Measurements from ENCODE around the gene RSL1D1. TPM values are rescaled to one million over a fixed set of nuclear protein-coding genes. Genes with fewer than 3 reads are reported as not detected.

The RSL1D1 gene
- total RNA-seq: 100 to 1,000 TPM; 267 to 360 TPM

DNA sequence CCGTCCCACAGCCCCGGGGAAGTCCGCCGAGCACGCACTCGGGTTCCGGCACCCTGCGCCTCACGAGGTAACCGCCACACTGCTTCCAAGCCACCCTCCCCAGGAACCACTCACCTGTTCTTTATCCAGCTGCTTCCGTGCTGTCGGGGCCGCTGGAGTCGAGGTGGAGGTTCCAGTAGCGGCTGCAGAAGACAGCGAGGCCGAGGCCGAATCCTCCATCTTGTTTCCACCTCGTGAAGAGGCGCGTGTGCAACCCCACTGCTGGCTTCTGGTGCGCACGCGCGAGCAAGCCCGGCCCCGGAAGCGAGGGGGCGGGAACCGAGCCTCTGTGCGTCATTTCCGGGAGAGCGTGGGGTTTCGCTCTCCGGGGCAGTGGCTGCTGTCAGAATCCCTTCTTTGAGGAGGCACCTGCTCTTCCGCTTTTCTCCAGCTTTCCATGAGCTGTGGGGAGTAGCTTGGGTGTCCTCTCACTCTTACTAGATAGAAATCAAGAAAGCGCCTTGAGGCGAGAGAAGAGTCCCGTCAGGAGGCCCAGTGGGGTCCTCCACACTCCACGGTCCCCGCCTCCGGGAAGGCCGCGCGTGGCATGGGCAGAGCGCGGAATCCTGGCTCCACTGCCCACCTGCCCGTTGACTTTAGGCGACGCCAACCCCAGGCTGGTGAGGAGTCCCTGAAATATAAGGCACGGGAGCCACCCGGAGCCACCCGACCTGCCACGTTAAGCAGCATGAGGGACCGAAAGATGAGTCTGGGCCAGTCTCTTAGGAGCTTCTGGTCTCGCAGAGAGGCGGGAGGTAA lies at the start of gene RSL1D1:
Gene RSL1D1, minus strand, starts transcription at position 249 of the 798 bp plus-strand sequence. Its CDS starts 30 bp downstream, at position 219.
- H3K9me3 Mint-ChIP-seq: no peaks in the 10 kb centered on the region
- DNase-seq (peak; percentile 92 to 96), ATAC-seq (replicated peaks in 1 of 2) (peak; percentile 91 to 94)
- H3K36me3 Mint-ChIP-seq (ENCODE audit: insufficient read depth in 2 of 2): peaks cover 9 to 30% of the 10 kb centered on the region in 2 donors
- peak within 1 kb of the TSS; percentile 92 for H3K27ac Mint-ChIP-seq
- H3K4me1 Mint-ChIP-seq (ENCODE audit: low read depth): peaks cover 74% of the 10 kb centered on the region
- peak within 1 kb of the TSS; percentile 100 for H3K4me3 Mint-ChIP-seq
- H3K27me3 Mint-ChIP-seq (ENCODE audit: low read depth): no peaks in the 10 kb centered on the region

DNA sequence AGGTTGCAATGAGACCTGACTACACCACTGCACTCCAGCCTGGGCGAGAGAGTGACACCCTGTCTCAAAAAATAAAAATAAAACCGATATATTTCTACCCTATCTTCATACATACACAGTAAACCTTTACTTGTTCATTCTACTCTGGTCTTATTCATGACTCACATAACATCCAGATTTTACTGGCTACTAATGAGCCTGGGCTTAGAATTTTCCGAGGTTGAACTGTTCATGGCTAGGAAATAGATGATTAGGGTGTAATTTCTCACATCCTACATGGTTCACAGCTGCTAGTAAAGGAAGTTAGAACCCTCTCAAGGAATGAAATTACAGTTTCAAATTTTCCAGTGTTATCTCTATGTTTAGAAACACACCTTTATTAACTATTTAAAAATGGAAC lies 49.7 kb upstream of the RSL1D1 start:
- H3K27ac Mint-ChIP-seq: peak overlapping the region; percentile 87
- DNase-seq: no peak
- no peaks in the 10 kb centered on the region for H3K9me3 Mint-ChIP-seq
- peak overlapping the region in 1 of 2 donors; percentile 25 for H3K4me3 Mint-ChIP-seq
- no peaks in the 10 kb centered on the region for H3K27me3 Mint-ChIP-seq (ENCODE audit: low read depth)
- H3K4me1 Mint-ChIP-seq (ENCODE audit: low read depth): peaks cover 44% of the 10 kb centered on the region
- peaks cover 3 to 7% of the 10 kb centered on the region in 2 donors for H3K36me3 Mint-ChIP-seq (ENCODE audit: insufficient read depth in 2 of 2)
- ATAC-seq (replicated peaks in 1 of 2): peak; percentile 31 to 58

DNA sequence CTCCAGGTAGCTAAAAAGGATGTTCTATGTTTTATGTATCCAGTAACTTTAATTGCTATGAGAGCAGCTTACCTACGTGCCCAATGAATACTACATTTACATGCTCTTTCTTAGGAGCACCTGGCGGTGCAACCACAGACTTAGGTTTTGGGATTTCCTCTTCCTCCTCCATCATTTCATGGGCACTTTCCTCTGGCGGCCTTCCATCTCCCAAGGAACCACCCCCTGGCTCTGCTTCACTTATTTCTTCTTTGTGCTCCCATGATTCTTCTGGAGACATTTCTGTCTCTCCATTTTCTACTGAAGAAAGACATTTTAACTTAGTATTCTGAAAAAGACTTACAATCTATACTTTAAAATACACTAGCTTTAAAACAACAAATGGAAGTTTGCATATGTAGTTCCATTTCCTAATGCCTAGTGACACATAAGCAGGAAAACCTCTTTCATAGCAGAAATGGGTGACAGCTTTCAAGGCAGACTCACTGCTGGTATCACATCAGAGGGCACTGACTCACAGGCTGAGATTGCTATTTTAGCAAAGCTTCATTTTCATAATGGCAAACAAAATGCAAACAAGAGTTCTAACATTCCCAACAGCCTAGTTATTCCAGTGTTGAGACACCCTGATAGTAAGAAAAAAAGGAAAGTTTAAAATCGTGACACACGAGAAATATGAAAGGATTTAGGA lies 45.3 kb upstream of the RSL1D1 start:
- peak in 1 of 2 donors; percentile 69 for ATAC-seq (replicated peaks in 1 of 2)
- Mint-ChIP-seq H3K36me3 (ENCODE audit: insufficient read depth in 2 of 2) (peaks cover 0 to 12% of the 10 kb centered on the region in 2 donors), H3K4me1 (ENCODE audit: low read depth) (peaks cover 42% of the 10 kb centered on the region), H3K9me3 (no peaks in the 10 kb centered on the region), H3K27me3 (ENCODE audit: low read depth) (no peaks in the 10 kb centered on the region), H3K4me3 (peak overlapping the region in 1 of 2 donors; percentile 1), H3K27ac (peak overlapping the region; percentile 83)
- DNase-seq: no peak

DNA sequence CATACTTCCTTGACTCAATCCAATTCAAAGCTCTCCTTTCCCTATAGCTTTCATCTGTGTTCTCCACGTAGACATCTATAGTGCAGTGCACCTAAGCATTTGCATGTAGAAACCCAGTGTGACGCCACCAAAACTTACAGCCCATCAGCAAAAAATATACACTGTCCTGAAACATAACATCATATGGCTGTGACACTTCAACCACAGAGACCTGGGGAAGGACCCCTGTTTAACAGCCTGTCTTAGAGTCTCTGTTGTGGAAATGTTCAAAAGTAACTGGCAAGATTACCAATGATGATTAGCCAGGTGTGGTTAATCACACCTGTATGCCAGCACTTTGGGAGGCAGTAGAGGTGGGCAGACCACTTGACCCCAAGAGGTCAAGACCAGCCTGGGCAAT lies 42.2 kb upstream of the RSL1D1 start:
- H3K4me3 Mint-ChIP-seq: no peak overlapping the region
- H3K27me3 Mint-ChIP-seq (ENCODE audit: low read depth): no peaks in the 10 kb centered on the region
- no peak for DNase-seq
- peaks cover 0 to 18% of the 10 kb centered on the region in 2 donors for H3K36me3 Mint-ChIP-seq (ENCODE audit: insufficient read depth in 2 of 2)
- no peaks in the 10 kb centered on the region for H3K9me3 Mint-ChIP-seq
- peaks cover 20% of the 10 kb centered on the region for H3K4me1 Mint-ChIP-seq (ENCODE audit: low read depth)
- H3K27ac Mint-ChIP-seq: no peak overlapping the region
- ATAC-seq (replicated peaks in 1 of 2): no peak

DNA sequence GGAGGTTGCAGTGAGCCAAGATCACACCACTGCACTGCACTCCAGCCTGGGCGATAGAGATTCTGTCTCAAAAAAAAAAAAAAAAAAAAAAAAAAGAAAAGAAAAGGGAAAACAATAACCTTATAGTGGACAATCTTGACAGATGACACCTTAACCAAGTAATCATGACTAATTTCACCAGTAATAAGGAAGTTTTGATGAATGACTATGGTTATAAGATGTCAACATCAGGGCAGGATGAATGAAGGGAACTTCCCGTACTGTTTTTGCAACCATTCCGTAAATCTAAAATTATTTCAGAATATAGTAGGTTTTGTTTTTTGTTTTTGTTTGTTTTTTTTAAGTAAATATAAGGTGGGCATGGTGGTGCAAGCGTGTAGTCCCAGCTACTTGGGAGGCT lies 41.4 kb upstream of the RSL1D1 start:
- no peak overlapping the region for H3K4me3 Mint-ChIP-seq
- no peak overlapping the region for H3K27ac Mint-ChIP-seq
- H3K36me3 Mint-ChIP-seq (ENCODE audit: insufficient read depth in 2 of 2): peaks cover 0 to 24% of the 10 kb centered on the region in 2 donors
- H3K27me3 Mint-ChIP-seq (ENCODE audit: low read depth): no peaks in the 10 kb centered on the region
- no peaks in the 10 kb centered on the region for H3K9me3 Mint-ChIP-seq
- no peak for DNase-seq
- no peak for ATAC-seq (replicated peaks in 1 of 2)
- H3K4me1 Mint-ChIP-seq (ENCODE audit: low read depth): peaks cover 14% of the 10 kb centered on the region

DNA sequence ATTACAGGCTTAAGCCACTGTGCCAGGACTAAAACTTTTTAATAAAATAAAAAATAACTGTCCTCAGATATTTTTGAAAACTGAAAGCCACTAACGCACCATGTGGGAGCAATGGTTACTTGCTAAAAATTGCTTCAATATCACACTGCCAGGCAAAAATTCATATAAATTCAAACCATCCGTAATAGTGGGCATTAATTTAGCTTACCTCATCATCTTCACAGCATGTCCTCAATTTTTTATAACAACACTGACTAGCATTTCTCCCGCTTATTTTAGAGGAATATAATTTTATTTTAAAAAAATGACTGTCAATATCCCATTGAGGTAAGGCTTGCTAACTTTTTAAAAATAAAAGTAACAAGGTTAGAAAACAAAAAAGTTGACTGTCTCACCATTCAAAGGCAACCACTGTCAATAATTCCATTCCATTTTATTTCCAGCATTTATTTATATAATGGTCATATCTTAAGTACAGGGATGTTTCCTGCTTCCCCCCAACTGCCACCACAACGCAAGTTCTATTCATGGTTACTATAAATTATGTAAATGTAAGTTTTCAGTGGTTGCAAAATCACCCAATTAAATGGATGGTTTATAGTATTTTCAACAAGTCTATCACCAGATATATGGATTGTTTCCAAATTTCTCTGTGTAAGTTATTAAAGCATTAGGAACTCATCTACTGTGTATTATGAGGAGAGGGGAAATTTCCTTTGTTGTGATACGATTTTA lies 39.1 kb upstream of the RSL1D1 start:
- Mint-ChIP-seq H3K27ac (no peak overlapping the region), H3K4me1 (ENCODE audit: low read depth) (no peaks in the 10 kb centered on the region), H3K27me3 (ENCODE audit: low read depth) (no peaks in the 10 kb centered on the region), H3K36me3 (ENCODE audit: insufficient read depth in 2 of 2) (peaks cover 0 to 32% of the 10 kb centered on the region in 2 donors), H3K9me3 (no peaks in the 10 kb centered on the region), H3K4me3 (no peak overlapping the region)
- ATAC-seq (replicated peaks in 1 of 2): no peak
- no peak for DNase-seq

DNA sequence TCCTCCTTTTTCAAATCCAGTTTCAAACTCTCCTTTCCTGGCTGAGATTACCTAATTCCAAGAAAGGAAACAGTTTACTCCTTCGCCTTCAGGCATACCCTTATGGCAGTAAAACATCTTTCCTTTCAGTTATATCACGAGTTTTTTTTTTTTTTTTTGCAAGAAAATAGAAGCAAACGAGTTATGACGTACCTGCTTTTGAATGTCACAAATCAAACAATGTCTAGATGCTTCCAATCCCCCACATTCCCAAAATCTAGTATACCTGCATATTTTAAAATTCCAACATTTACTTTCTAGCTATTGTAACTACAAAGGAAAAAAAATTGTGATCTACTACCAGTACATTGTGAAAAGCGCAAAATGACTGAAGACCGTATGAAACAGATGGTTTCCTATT lies 35.5 kb upstream of the RSL1D1 start:
- Mint-ChIP-seq H3K27me3 (ENCODE audit: low read depth) (no peaks in the 10 kb centered on the region), H3K27ac (peak overlapping the region; percentile 66), H3K4me1 (ENCODE audit: low read depth) (no peaks in the 10 kb centered on the region), H3K36me3 (ENCODE audit: insufficient read depth in 2 of 2) (peaks cover 0 to 32% of the 10 kb centered on the region in 2 donors), H3K9me3 (no peaks in the 10 kb centered on the region), H3K4me3 (no peak overlapping the region)
- DNase-seq (no peak), ATAC-seq (replicated peaks in 1 of 2) (no peak)

DNA sequence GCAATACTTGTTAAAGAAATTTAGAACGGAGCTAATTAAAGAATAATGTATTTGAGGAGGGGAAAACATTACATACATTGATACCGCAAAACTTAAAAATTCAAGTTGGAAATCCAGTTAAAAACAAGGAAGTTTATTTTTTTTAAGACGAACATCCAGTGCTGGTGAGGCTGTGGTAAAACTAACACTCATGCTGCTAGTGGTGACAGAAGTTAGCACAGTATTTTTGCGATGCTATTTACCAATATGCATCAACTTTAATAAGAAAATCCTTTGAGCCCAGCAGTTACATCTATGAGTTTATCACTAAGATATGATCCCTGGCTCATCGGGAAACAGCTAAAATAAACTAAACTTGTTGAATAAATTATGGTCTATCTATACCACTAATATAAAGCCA lies 32.7 kb upstream of the RSL1D1 start:
- no peak for DNase-seq

DNA sequence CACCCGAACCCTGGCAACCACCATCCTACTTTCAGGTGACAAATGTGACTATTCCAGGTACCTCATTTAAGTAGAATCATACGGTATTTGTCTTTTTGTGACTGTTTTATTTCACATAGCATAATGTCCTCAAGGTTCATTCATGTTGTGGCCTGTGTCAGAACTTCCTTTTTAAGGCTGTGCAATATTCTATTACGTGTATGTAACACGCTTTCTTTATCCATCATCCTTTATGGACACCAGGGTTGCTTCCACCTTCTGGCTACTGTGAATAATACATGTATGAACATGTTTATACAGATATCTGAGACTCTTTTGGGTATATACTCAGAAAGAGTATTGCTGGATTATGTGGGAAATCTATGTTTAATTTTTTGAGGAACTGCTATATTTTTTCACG lies 28.7 kb upstream of the RSL1D1 start:
- no peaks in the 10 kb centered on the region for H3K27me3 Mint-ChIP-seq (ENCODE audit: low read depth)
- peaks cover 2 to 8% of the 10 kb centered on the region in 2 donors for H3K36me3 Mint-ChIP-seq (ENCODE audit: insufficient read depth in 2 of 2)
- no peaks in the 10 kb centered on the region for H3K9me3 Mint-ChIP-seq
- no peak for ATAC-seq (replicated peaks in 1 of 2)
- H3K27ac Mint-ChIP-seq: peak overlapping the region; percentile 89
- no peak overlapping the region for H3K4me3 Mint-ChIP-seq
- H3K4me1 Mint-ChIP-seq (ENCODE audit: low read depth): no peaks in the 10 kb centered on the region
- DNase-seq: no peak

More for the DNA sequence above, 32.7 kb upstream of the RSL1D1 start:
- Mint-ChIP-seq H3K4me3 (no peak overlapping the region), H3K27me3 (ENCODE audit: low read depth) (no peaks in the 10 kb centered on the region), H3K27ac (no peak overlapping the region), H3K9me3 (no peaks in the 10 kb centered on the region), H3K36me3 (ENCODE audit: insufficient read depth in 2 of 2) (peaks cover 2 to 26% of the 10 kb centered on the region in 2 donors), H3K4me1 (ENCODE audit: low read depth) (no peaks in the 10 kb centered on the region)
- ATAC-seq (replicated peaks in 1 of 2): no peak

DNA sequence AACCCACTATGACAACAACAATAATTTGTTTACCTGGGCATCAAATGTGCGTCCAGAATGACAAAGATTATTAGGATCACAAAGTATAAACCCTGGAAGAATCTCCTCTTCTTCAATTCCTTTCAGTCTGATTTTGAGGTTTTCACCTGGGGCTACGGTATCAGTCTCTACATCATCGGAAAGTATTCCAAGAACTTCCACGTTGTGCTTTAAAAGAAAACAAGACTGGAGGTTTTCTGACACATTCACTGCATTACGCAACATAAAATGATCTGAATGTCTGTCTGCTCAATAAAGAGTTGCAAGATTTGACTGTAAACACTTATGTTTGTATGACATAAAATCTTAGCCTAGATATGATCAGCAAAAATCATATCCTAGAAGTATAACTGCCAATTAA lies 26.0 kb upstream of the RSL1D1 start:
- H3K4me3 Mint-ChIP-seq: no peak overlapping the region
- peaks cover 4 to 17% of the 10 kb centered on the region in 2 donors for H3K36me3 Mint-ChIP-seq (ENCODE audit: insufficient read depth in 2 of 2)
- H3K27me3 Mint-ChIP-seq (ENCODE audit: low read depth): no peaks in the 10 kb centered on the region
- DNase-seq (no peak), ATAC-seq (replicated peaks in 1 of 2) (no peak)
- H3K4me1 Mint-ChIP-seq (ENCODE audit: low read depth): no peaks in the 10 kb centered on the region
- no peak overlapping the region for H3K27ac Mint-ChIP-seq
- no peaks in the 10 kb centered on the region for H3K9me3 Mint-ChIP-seq

DNA sequence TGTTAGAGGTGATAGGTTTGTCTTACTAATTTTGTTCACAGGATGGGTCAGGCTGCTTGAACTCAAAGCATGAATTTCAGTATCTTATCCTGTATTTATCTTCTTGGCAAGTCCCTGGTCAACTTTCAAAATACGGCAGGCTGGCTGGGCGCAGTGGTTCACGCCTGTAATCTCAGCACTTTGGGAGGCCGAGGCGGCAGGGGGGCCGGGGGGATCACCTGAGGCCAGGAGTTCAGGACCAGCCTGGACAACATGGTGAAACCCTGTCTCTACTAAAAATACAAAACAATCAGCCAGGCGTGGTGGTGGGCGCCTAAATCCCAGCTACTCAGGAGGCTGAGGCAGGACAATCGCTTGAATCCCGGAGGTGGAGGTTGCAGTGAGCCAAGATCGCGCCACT lies 25.0 kb upstream of the RSL1D1 start:
- DNase-seq (no peak), ATAC-seq (replicated peaks in 1 of 2) (no peak)
- Mint-ChIP-seq H3K4me1 (ENCODE audit: low read depth) (no peaks in the 10 kb centered on the region), H3K9me3 (no peaks in the 10 kb centered on the region), H3K27ac (peak overlapping the region; percentile 50), H3K27me3 (ENCODE audit: low read depth) (no peaks in the 10 kb centered on the region), H3K36me3 (ENCODE audit: insufficient read depth in 2 of 2) (peaks cover 4 to 20% of the 10 kb centered on the region in 2 donors), H3K4me3 (no peak overlapping the region)

DNA sequence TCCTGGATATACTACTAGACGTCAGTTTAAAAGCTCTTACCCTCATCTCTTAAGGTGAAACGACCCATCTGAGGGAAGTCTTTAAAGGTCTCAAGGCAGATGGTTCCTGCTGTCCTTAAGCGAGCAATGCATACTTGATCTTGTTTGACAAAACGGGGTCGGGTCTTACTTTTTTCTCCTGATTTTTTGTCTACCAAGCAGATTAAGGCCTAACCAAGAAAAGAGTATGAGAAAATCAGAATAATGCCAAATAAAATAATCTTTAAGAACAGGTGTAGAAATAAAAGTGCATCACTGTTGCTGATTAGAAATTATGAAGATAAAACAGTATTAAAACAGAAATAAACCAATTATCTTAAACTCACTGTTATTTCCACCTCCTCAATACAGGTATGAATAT lies 24.4 kb upstream of the RSL1D1 start:
- Mint-ChIP-seq H3K36me3 (ENCODE audit: insufficient read depth in 2 of 2) (peaks cover 4 to 20% of the 10 kb centered on the region in 2 donors), H3K4me1 (ENCODE audit: low read depth) (no peaks in the 10 kb centered on the region), H3K9me3 (no peaks in the 10 kb centered on the region), H3K4me3 (no peak overlapping the region), H3K27me3 (ENCODE audit: low read depth) (no peaks in the 10 kb centered on the region), H3K27ac (peak overlapping the region; percentile 50)
- DNase-seq: no peak
- ATAC-seq (replicated peaks in 1 of 2): no peak

DNA sequence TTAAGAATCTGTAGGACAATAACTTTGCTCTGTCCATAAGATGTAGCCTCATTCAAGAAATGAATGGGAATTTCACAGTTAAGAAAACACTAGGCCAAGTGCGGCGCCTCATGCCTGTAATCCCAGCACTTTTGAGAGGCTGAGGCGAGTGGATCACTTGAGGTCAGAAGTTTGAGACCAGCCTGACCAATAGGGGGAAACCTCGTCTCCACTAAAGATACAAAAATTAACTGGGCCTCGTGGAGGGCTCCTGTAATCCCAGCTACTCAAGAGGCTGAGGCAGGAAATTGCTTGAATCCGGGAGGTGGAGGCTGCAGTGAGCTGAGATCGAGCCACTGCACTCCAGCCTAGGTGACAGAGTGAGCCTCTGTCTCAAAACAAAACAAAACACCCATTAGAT lies 19.9 kb upstream of the RSL1D1 start:
- DNase-seq: no peak
- H3K36me3 Mint-ChIP-seq (ENCODE audit: insufficient read depth in 2 of 2): peaks cover 2 to 16% of the 10 kb centered on the region in 2 donors

More for the DNA sequence above, 19.9 kb upstream of the RSL1D1 start:
- no peak for ATAC-seq (replicated peaks in 1 of 2)
- H3K27ac Mint-ChIP-seq: peak overlapping the region; percentile 87
- H3K4me1 Mint-ChIP-seq (ENCODE audit: low read depth): peaks cover 6% of the 10 kb centered on the region
- no peak overlapping the region for H3K4me3 Mint-ChIP-seq
- H3K27me3 Mint-ChIP-seq (ENCODE audit: low read depth): no peaks in the 10 kb centered on the region
- H3K9me3 Mint-ChIP-seq: no peaks in the 10 kb centered on the region

All from activated T-cell treated with anti-CD3 and anti-CD28 coated beads, Interleukin-2, amount 50 U/mL, for 72 hours (primary cell).